ENCODE data around the gene TXK. TPM values are rescaled to one million over a fixed set of nuclear protein-coding genes. Genes with fewer than 3 reads are reported as not detected.

The TXK gene
- total and polyA plus RNA-seq, 2 experiments from 2014 or later = 0.14 to 0.40 TPM

DNA sequence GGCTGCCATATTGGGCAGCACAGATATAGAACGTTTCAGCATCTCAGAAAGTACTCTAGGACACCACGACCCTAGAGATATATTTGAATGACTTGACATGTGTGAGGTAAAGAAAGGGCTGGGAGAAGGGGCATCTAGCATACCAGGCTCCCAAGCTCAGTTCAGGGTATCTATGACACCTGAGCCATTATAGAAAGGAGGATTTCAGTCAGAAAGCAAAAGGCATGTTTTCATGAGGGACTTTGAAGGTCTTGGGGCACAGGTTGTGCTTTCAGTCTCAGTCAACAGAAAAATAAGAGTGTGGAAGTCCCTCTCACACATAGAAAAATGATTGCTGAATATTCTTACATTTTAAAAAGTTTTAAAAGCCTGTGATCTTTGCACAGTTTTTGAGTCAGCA is 65.9 kb downstream of the TXK start (continued):
- TF ChIP-seq ZNF462 (CRISPR knock-in tag; IDR thresholded peaks at IDR 0.05) = no peak
- TF ChIP-seq, protein P1, sequence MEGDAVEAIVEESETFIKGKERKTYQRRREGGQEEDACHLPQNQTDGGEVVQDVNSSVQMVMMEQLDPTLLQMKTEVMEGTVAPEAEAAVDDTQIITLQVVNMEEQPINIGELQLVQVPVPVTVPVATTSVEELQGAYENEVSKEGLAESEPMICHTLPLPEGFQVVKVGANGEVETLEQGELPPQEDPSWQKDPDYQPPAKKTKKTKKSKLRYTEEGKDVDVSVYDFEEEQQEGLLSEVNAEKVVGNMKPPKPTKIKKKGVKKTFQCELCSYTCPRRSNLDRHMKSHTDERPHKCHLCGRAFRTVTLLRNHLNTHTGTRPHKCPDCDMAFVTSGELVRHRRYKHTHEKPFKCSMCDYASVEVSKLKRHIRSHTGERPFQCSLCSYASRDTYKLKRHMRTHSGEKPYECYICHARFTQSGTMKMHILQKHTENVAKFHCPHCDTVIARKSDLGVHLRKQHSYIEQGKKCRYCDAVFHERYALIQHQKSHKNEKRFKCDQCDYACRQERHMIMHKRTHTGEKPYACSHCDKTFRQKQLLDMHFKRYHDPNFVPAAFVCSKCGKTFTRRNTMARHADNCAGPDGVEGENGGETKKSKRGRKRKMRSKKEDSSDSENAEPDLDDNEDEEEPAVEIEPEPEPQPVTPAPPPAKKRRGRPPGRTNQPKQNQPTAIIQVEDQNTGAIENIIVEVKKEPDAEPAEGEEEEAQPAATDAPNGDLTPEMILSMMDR (conservative IDR thresholded peaks at IDR 0.05; ENCODE audit: low read depth in 2 of 2) = no peak
- TF ChIP-seq CREB1 (CRISPR knock-in tag; IDR thresholded peaks at IDR 0.05; ENCODE audit: low read depth) = no peak
- TF ChIP-seq JUNB (IDR thresholded peaks at IDR 0.05; ENCODE audit: unreplicated experiment) = no peak
- TF ChIP-seq EZH2 (IDR thresholded peaks at IDR 0.05; ENCODE audit: low read depth, unreplicated experiment) = no peak
- no peak for TF ChIP-seq NANOG (IDR thresholded peaks at IDR 0.05; ENCODE audit: borderline replicate concordance)
- no peak for TF ChIP-seq REST (IDR thresholded peaks at IDR 0.05; ENCODE audit: unreplicated experiment)
- TF ChIP-seq, protein P2, sequence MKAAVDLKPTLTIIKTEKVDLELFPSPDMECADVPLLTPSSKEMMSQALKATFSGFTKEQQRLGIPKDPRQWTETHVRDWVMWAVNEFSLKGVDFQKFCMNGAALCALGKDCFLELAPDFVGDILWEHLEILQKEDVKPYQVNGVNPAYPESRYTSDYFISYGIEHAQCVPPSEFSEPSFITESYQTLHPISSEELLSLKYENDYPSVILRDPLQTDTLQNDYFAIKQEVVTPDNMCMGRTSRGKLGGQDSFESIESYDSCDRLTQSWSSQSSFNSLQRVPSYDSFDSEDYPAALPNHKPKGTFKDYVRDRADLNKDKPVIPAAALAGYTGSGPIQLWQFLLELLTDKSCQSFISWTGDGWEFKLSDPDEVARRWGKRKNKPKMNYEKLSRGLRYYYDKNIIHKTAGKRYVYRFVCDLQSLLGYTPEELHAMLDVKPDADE (IDR thresholded peaks at IDR 0.05) = no peak

Data from GM23338 (cell line).